ENCODE data around the gene ADGRD1. TPM values are rescaled to one million over a fixed set of nuclear protein-coding genes. Genes with fewer than 3 reads are reported as not detected.

ADGRD1 gene
- total RNA-seq, 2 donors from 2014 or later, result not detected

- Mint-ChIP-seq H3K27ac (no peak overlapping the region), H3K9me3 (no peaks in the 10 kb centered on the region), H3K4me3 (no peak overlapping the region), H3K4me1 (ENCODE audit: low read depth in 2 of 2) (peaks cover 0 to 7% of the 10 kb centered on the region in 2 donors), H3K36me3 (no peaks in the 10 kb centered on the region), H3K27me3 (peaks cover 0 to 2% of the 10 kb centered on the region in 2 donors)
- no peak for ATAC-seq
- no peak for DNase-seq (ENCODE audit: low spot score)
These were observed 181.0 kb downstream of the ADGRD1 start for GRCh38 chr12:131134523-131135310.

- ATAC-seq, result no peak
- no peak overlapping the region for H3K27ac Mint-ChIP-seq
- H3K4me1 Mint-ChIP-seq (ENCODE audit: low read depth in 2 of 2), result peaks cover 0 to 3% of the 10 kb centered on the region in 2 donors
- H3K4me3 Mint-ChIP-seq, result no peak overlapping the region
- no peaks in the 10 kb centered on the region for H3K36me3 Mint-ChIP-seq
- DNase-seq (ENCODE audit: low spot score), result no peak
- peaks cover 0 to 2% of the 10 kb centered on the region in 2 donors for H3K27me3 Mint-ChIP-seq
- H3K9me3 Mint-ChIP-seq, result no peaks in the 10 kb centered on the region
These were observed 181.6 kb downstream of the ADGRD1 start for GRCh38 chr12:131135311-131135785.

GRCh38 chr12:131135786-131136538, 182.3 kb downstream of the ADGRD1 start:
- no peak overlapping the region for H3K4me3 Mint-ChIP-seq

GRCh38 chr12:131136539-131136872, 182.8 kb downstream of the ADGRD1 start:
- no peaks in the 10 kb centered on the region for H3K9me3 Mint-ChIP-seq
- DNase-seq (ENCODE audit: low spot score) (no peak), ATAC-seq (no peak)
- peaks cover 0 to 3% of the 10 kb centered on the region in 2 donors for H3K4me1 Mint-ChIP-seq (ENCODE audit: low read depth in 2 of 2)
- H3K27ac Mint-ChIP-seq, result no peak overlapping the region
- H3K27me3 Mint-ChIP-seq, result peaks cover 0 to 2% of the 10 kb centered on the region in 2 donors
- no peaks in the 10 kb centered on the region for H3K36me3 Mint-ChIP-seq
- no peak overlapping the region for H3K4me3 Mint-ChIP-seq

More at GRCh38 chr12:131135786-131136538, 182.3 kb downstream of the ADGRD1 start:
- Mint-ChIP-seq H3K27ac (no peak overlapping the region), H3K36me3 (no peaks in the 10 kb centered on the region), H3K4me1 (ENCODE audit: low read depth in 2 of 2) (peaks cover 0 to 3% of the 10 kb centered on the region in 2 donors), H3K27me3 (peaks cover 0 to 2% of the 10 kb centered on the region in 2 donors), H3K9me3 (no peaks in the 10 kb centered on the region)
- DNase-seq (ENCODE audit: low spot score) (no peak), ATAC-seq (no peak)

GRCh38 chr12:131137009-131137835, 183.5 kb downstream of the ADGRD1 start:
- Mint-ChIP-seq H3K9me3 (no peaks in the 10 kb centered on the region), H3K27me3 (peaks cover 0 to 2% of the 10 kb centered on the region in 2 donors), H3K4me1 (ENCODE audit: low read depth in 2 of 2) (peaks cover 0 to 3% of the 10 kb centered on the region in 2 donors), H3K27ac (no peak overlapping the region), H3K4me3 (no peak overlapping the region), H3K36me3 (no peaks in the 10 kb centered on the region)
- ATAC-seq (no peak), DNase-seq (ENCODE audit: low spot score) (no peak)

GRCh38 chr12:131137836-131138637, 184.3 kb downstream of the ADGRD1 start:
- peaks cover 0 to 3% of the 10 kb centered on the region in 2 donors for H3K4me1 Mint-ChIP-seq (ENCODE audit: low read depth in 2 of 2)
- no peak overlapping the region for H3K27ac Mint-ChIP-seq
- ATAC-seq (no peak), DNase-seq (ENCODE audit: low spot score) (no peak)
- peaks cover 0 to 2% of the 10 kb centered on the region in 2 donors for H3K27me3 Mint-ChIP-seq
- no peaks in the 10 kb centered on the region for H3K9me3 Mint-ChIP-seq
- H3K4me3 Mint-ChIP-seq, result no peak overlapping the region
- H3K36me3 Mint-ChIP-seq, result no peaks in the 10 kb centered on the region

- no peak for DNase-seq (ENCODE audit: low spot score)
- peaks cover 0 to 6% of the 10 kb centered on the region in 2 donors for H3K27me3 Mint-ChIP-seq
- H3K27ac Mint-ChIP-seq, result no peak overlapping the region
- H3K36me3 Mint-ChIP-seq, result no peaks in the 10 kb centered on the region
- H3K4me1 Mint-ChIP-seq (ENCODE audit: low read depth in 2 of 2), result no peaks in the 10 kb centered on the region
- no peak for ATAC-seq
- no peaks in the 10 kb centered on the region for H3K9me3 Mint-ChIP-seq
- no peak overlapping the region for H3K4me3 Mint-ChIP-seq
These were observed 185.1 kb downstream of the ADGRD1 start for GRCh38 chr12:131138638-131139362.

GRCh38 chr12:131139363-131140068, 185.8 kb downstream of the ADGRD1 start:
- peaks cover 4 to 8% of the 10 kb centered on the region in 2 donors for H3K27me3 Mint-ChIP-seq
- DNase-seq (ENCODE audit: low spot score) (no peak), ATAC-seq (peak in 1 of 2 donors; percentile 2)
- no peaks in the 10 kb centered on the region for H3K4me1 Mint-ChIP-seq (ENCODE audit: low read depth in 2 of 2)
- no peaks in the 10 kb centered on the region for H3K36me3 Mint-ChIP-seq
- H3K4me3 Mint-ChIP-seq, result no peak overlapping the region
- H3K27ac Mint-ChIP-seq, result no peak overlapping the region
- H3K9me3 Mint-ChIP-seq, result no peaks in the 10 kb centered on the region

- Mint-ChIP-seq H3K4me1 (ENCODE audit: low read depth in 2 of 2) (no peaks in the 10 kb centered on the region), H3K36me3 (no peaks in the 10 kb centered on the region), H3K9me3 (no peaks in the 10 kb centered on the region), H3K27ac (no peak overlapping the region), H3K4me3 (no peak overlapping the region), H3K27me3 (peaks cover 7 to 8% of the 10 kb centered on the region in 2 donors)
- no peak for DNase-seq (ENCODE audit: low spot score)
- ATAC-seq, result no peak
These were observed 186.3 kb downstream of the ADGRD1 start for GRCh38 chr12:131140069-131140435.

- Mint-ChIP-seq H3K36me3 (no peaks in the 10 kb centered on the region), H3K27ac (no peak overlapping the region), H3K9me3 (no peaks in the 10 kb centered on the region), H3K4me3 (no peak overlapping the region), H3K4me1 (ENCODE audit: low read depth in 2 of 2) (no peaks in the 10 kb centered on the region), H3K27me3 (peaks cover 7 to 8% of the 10 kb centered on the region in 2 donors)
- DNase-seq (ENCODE audit: low spot score) (no peak), ATAC-seq (no peak)
These were observed 187.0 kb downstream of the ADGRD1 start for GRCh38 chr12:131140697-131141096.

GRCh38 chr12:131141514-131141913, 187.8 kb downstream of the ADGRD1 start:
- DNase-seq (ENCODE audit: low spot score), result no peak
- no peak for ATAC-seq
- Mint-ChIP-seq H3K4me3 (no peak overlapping the region), H3K9me3 (no peaks in the 10 kb centered on the region), H3K27ac (no peak overlapping the region), H3K4me1 (ENCODE audit: low read depth in 2 of 2) (no peaks in the 10 kb centered on the region), H3K27me3 (peaks cover 7 to 8% of the 10 kb centered on the region in 2 donors), H3K36me3 (no peaks in the 10 kb centered on the region)
